Aorta (tissue), 5 donors: Measurements from ENCODE around the gene APBA3. TPM values are rescaled to one million over a fixed set of nuclear protein-coding genes. Genes with fewer than 3 reads are reported as not detected.

Source experiments
- ATAC-seq: fragments of 200-7000 bp; cut with Tn5 transposase; one replicate; pipeline ENCODE4 v1.9.1; 2022; ENCODE audit warnings: moderate library complexity; ENCODE audit not compliant: low FRiP score
- DNase-seq, 2 donors: peaks; one replicate each; pipeline ENCODE4 v3.0.0-alpha.2; 2020
- H3K27ac ChIP-seq, 2 donors: one replicate each; pipeline ENCODE4 v1.5.1; 2013; ENCODE audit warnings: low read length in 2 of 2, mild to moderate bottlenecking in 2 of 2, moderate library complexity in 2 of 2, control low read depth in 1 of 2, inconsistent platforms in 1 of 2, low read depth in 1 of 2
- H3K27me3 ChIP-seq, 2 donors: one replicate each; pipeline ENCODE4 v1.6.1; 2013; ENCODE audit warnings: control low read depth in 1 of 2, low read length in 1 of 2, mild to moderate bottlenecking in 1 of 2, moderate library complexity in 1 of 2; ENCODE audit not compliant: insufficient read depth in 2 of 2, control insufficient read depth in 1 of 2
- H3K36me3 ChIP-seq, 2 donors: one replicate each; pipeline ENCODE4 v1.6.1; 2013; ENCODE audit warnings: control low read depth in 1 of 2, low read length in 1 of 2, mild to moderate bottlenecking in 1 of 2; ENCODE audit not compliant: insufficient read depth in 2 of 2, control insufficient read depth in 1 of 2
- H3K4me1 ChIP-seq, 2 donors: one replicate each; pipeline ENCODE4 v1.6.1; 2013; ENCODE audit warnings: low read length in 2 of 2, control low read depth in 1 of 2, mild to moderate bottlenecking in 1 of 2, moderate library complexity in 1 of 2; ENCODE audit not compliant: insufficient read depth in 2 of 2, control insufficient read depth in 1 of 2
- H3K4me3 ChIP-seq, 2 donors: one replicate each; pipeline ENCODE4 v1.5.1; 2013; ENCODE audit warnings: low read length in 2 of 2, control low read depth in 1 of 2, mild to moderate bottlenecking in 1 of 2
- H3K9me3 ChIP-seq: one replicate; pipeline ENCODE4 v1.6.1; 2013; ENCODE audit warnings: mild to moderate bottlenecking, low read length; ENCODE audit not compliant: control insufficient read depth
- WGBS, 2 donors: extraction: QIAGEN DNeasy Blood & Tissue Kit; methylation state at CpG; one replicate each; pipeline ENCODE4 v1.1.7; 2013; 5-methylcytosine and 5-hydroxymethylcytosine counted together
- intact Hi-C, 2 donors: fragments of 100-400 bp; cut with DNase I; formaldehyde crosslinking; loops; one replicate each; pipeline versions ENCODE4 v1.14.2 to v1.15.0; 2022
- polyA plus RNA-seq, 2 donors: library from polyadenylated mRNA; stranded (reverse); fragments of 200-250 nt; gene quantifications; one replicate each; pipeline ENCODE4 v1.2.3, GENCODE V29; 2013
- total RNA-seq, 2 donors: library from RNA; stranded (reverse); fragmentation: NEBNext Ultra II Directional; extraction: Animal tissue kit (Norgen Biotek cat#: 25700); gene quantifications; one replicate each; pipeline ENCODE4 v1.2.1, GENCODE V29; 2021
- donor health status: healthy with polysubstance abuse.
- donor health status: Bipolar disorder and iron deficiency.
- donor health status: DM: no; HTN: no; CAD: no.
- donor health status: DM: no; HTN: no; CAD: no.
- donor health status: DM: yes; HTN: yes; CAD: no.

APBA3 gene
- total and polyA plus RNA-seq, 4 donors: 7.1 to 25.6 (median 20.0) TPM

- H3K27ac ChIP-seq: no peak overlapping the region
- no peak overlapping the region for H3K4me3 ChIP-seq
- no peak for ATAC-seq
- no peaks in the 10 kb centered on the region for H3K4me1 ChIP-seq
- H3K36me3 ChIP-seq: no peaks in the 10 kb centered on the region
- WGBS, 2 donors: 77 to 82% methylated on average over 2 of the region's 2 CpGs
- intact Hi-C loops: no loop called here
- no peaks in the 10 kb centered on the region for H3K9me3 ChIP-seq
- no peaks in the 10 kb centered on the region for H3K27me3 ChIP-seq
- no peak for DNase-seq
Observed at GRCh38 chr19:3775374-3775711, 13.9 kb upstream of the APBA3 start.

GRCh38 chr19:3774621-3775373 is 13.3 kb upstream of the APBA3 start:
- intact Hi-C loops: no loop called here
- ATAC-seq (no peak), DNase-seq (no peak)
- no peaks in the 10 kb centered on the region for H3K9me3 ChIP-seq
- H3K4me1 ChIP-seq: no peaks in the 10 kb centered on the region
- no peaks in the 10 kb centered on the region for H3K36me3 ChIP-seq
- H3K4me3 ChIP-seq: no peak overlapping the region
- WGBS, 2 donors: 60 to 67% methylated on average over 25 of the region's 25 CpGs
- H3K27me3 ChIP-seq: no peaks in the 10 kb centered on the region
- H3K27ac ChIP-seq: no peak overlapping the region

GRCh38 chr19:3773814-3774515 is 12.5 kb upstream of the APBA3 start:
- DNase-seq (no peak), ATAC-seq (no peak)
- Histone ChIP-seq H3K27ac (no peak overlapping the region), H3K4me3 (no peak overlapping the region), H3K27me3 (no peaks in the 10 kb centered on the region), H3K9me3 (no peaks in the 10 kb centered on the region), H3K4me1 (no peaks in the 10 kb centered on the region), H3K36me3 (no peaks in the 10 kb centered on the region)
- intact Hi-C loops: no loop called here
- WGBS, 2 donors: 81 to 87% methylated on average over 12 of the region's 12 CpGs

GRCh38 chr19:3771906-3772455 is 10.5 kb upstream of the APBA3 start, which contains the start of gene RAX2:
RAX2 (minus strand) TSS chr19:3772228; CDS start chr19:3771742, 486 bp downstream.
- Histone ChIP-seq H3K27me3 (no peaks in the 10 kb centered on the region), H3K27ac (no peak within 1 kb of the TSS), H3K9me3 (no peaks in the 10 kb centered on the region), H3K4me3 (no peak within 1 kb of the TSS), H3K4me1 (no peaks in the 10 kb centered on the region), H3K36me3 (no peaks in the 10 kb centered on the region)
- 35 to 43% methylated on average over 19 to 23 of the region's 23 CpGs for WGBS, 2 donors
- intact Hi-C loops: no loop called here
- ATAC-seq (no peak), DNase-seq (no peak)

- Histone ChIP-seq H3K4me3 (no peak overlapping the region), H3K4me1 (no peaks in the 10 kb centered on the region), H3K9me3 (no peaks in the 10 kb centered on the region), H3K36me3 (no peaks in the 10 kb centered on the region), H3K27me3 (no peaks in the 10 kb centered on the region), H3K27ac (no peak overlapping the region)
- ATAC-seq: no peak
- WGBS, 2 donors: 79 to 80% methylated on average over 33 to 35 of the region's 35 CpGs
- no peak for DNase-seq
- intact Hi-C loops: no loop called here
Observed at GRCh38 chr19:3771000-3771905, 9.8 kb upstream of the APBA3 start.

GRCh38 chr19:3770136-3770999 is 8.9 kb upstream of the APBA3 start:
- WGBS, 2 donors: 71 to 74% methylated on average over 41 to 53 of the region's 53 CpGs
- intact Hi-C loops: no loop called here
- ATAC-seq (no peak), DNase-seq (no peak)
- no peaks in the 10 kb centered on the region for H3K9me3 ChIP-seq
- no peaks in the 10 kb centered on the region for H3K4me1 ChIP-seq
- no peaks in the 10 kb centered on the region for H3K27me3 ChIP-seq
- H3K4me3 ChIP-seq: no peak overlapping the region
- no peaks in the 10 kb centered on the region for H3K36me3 ChIP-seq
- no peak overlapping the region for H3K27ac ChIP-seq

- no peaks in the 10 kb centered on the region for H3K27me3 ChIP-seq
- no peaks in the 10 kb centered on the region for H3K4me1 ChIP-seq
- intact Hi-C loops: no loop called here
- DNase-seq (no peak), ATAC-seq (no peak)
- H3K9me3 ChIP-seq: no peaks in the 10 kb centered on the region
- no peak overlapping the region for H3K27ac ChIP-seq
- no peaks in the 10 kb centered on the region for H3K36me3 ChIP-seq
- H3K4me3 ChIP-seq: no peak overlapping the region
- WGBS, 2 donors: 82 to 84% methylated on average over 17 of the region's 17 CpGs
Observed at GRCh38 chr19:3769494-3769893, 8.0 kb upstream of the APBA3 start.

GRCh38 chr19:3768748-3769099 is 7.2 kb upstream of the APBA3 start:
- no peaks in the 10 kb centered on the region for H3K36me3 ChIP-seq
- 90 to 97% methylated on average over 6 to 7 of the region's 7 CpGs for WGBS, 2 donors
- ATAC-seq (no peak), DNase-seq (no peak)
- intact Hi-C loops: no loop called here
- H3K4me3 ChIP-seq: no peak overlapping the region
- no peaks in the 10 kb centered on the region for H3K27me3 ChIP-seq
- H3K4me1 ChIP-seq: no peaks in the 10 kb centered on the region
- no peaks in the 10 kb centered on the region for H3K9me3 ChIP-seq
- H3K27ac ChIP-seq: no peak overlapping the region
